Pulmonary artery endothelial cell (primary cell): Measurements from ENCODE around the gene ACAA2. TPM values are rescaled to one million over a fixed set of nuclear protein-coding genes. Genes with fewer than 3 reads are reported as not detected.

Experiments
- DNase-seq: peaks from one replicate; pipeline ENCODE4 v3.0.0-alpha.2; 2011; ENCODE audit warnings: low read depth, low spot score
- total RNA-seq: library from RNA; depleted of rRNA; stranded (reverse); fragments of >200 nt; gene quantifications from 2 replicates; pipeline ENCODE4 v1.2.3, GENCODE V29; 2014

Gene ACAA2
- total RNA-seq, 1 donor from 2014 or later: 46.6 TPM

DNA sequence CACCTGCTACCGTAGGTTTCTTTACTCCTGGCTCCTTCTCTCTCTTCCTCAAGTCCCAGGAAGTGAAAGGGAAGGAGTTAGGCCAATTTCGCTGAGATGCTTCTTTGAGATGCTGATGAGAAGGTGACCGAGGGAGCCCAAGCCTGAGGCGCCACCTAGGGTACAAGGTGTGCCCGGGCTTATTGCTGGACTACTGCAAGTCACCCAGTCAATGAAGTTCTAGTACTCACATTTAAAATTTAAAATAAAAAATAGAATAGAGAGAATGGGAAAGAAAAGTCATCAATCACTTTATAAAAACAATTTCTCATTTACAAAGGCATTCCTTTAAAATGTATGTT is 45.3 kb downstream of the ACAA2 start:
- DNase-seq: no peak

DNA sequence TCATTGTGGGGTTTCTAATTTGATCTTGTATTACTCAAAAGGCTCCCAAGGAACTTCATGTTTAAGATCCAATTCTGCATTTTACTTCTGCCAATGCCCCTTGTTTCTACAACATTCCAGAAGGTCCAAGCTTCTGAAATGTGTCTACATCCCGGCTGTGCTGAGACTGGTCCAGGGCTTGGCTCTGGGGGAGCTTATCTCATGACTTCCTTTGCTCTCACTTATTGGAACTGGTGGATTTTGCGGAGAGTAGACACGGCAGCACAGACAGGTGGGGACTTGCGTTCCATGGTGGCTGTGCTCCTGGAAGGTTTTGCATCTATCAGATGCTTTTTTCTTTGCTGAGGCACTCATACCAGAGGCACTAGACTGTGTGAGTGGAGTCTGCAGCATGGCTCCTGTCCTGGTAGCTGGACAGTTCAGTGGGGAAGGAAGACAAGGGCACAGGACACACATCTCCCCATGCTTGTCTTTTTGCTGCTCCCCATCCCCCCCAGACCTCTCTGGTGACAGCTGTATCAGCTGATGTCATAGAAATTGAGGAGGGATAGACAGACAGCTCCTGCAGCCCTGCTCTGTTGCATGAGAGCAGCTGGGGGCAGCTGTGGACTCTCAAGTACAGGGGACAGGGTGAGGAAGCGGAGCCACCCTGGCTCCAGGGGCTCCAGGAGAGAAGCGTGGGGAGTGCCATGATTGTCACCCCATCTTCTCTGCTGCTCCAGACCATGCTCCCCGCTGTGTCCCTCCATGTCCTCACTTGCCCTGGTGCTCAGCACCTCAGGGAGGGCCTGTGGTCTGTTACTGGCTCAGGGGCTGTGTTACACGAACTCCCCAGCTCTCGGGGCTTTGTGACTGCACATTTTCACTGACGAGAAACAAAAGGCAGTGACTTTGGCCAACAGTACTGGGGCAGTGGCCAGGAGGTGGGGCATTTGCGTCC is 46.0 kb downstream of the ACAA2 start:
- DNase-seq: no peak

DNA sequence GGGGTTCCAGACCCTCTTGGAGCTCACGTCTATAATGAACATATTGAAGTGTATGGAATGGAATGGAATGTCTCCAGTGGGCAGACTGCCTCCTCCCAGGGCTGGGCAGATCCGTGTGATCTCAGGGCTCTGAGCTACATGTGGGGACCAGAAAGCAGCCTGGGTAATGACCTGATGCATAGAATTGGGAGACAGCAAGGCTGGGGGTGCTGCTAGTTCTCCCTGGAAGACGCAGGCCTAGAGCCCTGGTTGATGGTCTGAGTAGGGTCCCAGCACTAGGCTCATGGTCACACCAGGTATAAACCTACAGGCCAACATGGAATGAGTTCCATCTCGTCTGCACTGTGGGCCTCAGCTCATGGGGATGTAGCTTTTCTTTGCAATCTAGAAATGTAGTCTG is 46.7 kb downstream of the ACAA2 start:
- DNase-seq: no peak

DNA sequence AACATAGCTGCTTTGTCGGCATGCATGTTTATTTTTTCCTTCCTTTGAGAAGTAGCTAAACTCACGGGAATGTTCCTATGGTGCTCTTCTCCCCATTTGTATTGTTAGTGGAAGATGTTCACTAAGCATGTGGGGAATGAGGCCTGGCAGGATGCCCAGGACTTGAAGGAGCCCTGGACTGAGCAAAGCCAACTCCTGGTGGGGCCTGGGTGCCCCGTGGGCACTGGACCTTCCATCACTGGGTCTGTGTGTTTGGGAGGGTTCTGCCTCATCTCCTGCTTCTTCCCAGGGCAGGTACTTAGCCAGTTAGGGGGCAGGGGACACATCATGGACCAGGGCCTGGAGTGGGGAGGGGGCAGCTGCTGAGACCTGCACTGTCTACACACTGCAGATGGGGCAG is 49.3 kb downstream of the ACAA2 start:
- DNase-seq: no peak

DNA sequence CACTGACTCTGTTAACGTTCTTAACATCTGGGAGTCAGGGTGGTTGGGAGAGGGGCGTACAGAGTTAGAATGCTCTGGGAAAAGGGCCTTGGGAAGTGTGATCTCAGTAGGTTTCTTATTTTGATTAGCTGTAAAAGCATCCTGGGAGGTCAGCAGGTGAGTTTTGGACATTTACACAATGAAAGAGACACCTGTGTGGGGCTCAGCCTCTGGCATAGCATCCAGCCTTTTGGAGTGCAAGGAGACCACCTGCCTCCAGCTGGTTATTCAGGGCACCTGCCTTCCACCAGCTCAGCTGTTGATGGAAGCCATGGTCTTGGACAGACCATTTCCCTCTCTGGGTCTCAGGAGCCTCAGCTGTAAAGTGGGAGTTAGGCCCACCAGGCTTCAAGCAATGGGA is 49.7 kb downstream of the ACAA2 start:
- no peak for DNase-seq

DNA sequence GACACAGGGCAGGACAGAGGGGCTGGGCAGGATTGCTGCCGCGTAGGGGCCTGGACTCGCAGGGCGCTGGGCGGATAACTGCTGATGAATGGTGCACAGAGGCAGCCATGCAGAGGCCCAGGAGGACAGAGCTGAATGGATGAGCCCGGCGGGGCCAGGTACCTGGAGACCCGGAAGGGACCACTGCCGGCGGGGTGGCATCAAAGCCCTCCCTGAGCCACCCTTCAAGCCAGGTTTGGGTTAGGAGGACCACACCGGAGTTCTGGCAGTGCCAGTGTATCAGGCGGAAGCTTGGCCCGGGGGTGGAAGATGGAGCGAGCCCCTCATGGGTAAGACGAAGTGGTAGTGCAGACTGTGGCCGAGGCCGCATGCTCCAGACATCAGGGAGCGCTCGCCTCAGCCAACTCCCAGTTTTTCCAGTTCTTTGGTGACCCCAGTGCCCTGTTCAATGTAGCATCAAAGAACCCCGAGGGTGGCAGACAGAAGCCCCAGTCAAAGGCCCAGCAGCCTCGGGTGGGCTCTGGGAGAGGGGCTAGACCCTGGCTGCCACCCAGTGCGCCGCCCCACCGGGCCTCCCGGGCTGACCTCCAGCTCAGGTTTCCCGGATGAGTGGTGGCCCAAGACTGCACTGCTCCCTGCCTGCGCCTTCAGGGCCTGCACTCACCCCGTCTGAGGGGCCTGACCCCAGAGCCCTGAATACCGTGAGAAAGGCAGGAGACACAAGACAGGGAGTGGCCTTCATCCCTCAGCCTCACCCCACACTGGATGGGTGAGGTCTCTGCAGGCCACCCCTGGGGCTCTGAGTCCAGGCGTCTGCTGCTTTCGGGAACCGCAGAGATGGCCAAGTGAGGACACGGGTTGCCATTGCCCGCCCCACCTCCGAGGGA is 50.9 kb downstream of the ACAA2 start:
- DNase-seq: no peak

DNA sequence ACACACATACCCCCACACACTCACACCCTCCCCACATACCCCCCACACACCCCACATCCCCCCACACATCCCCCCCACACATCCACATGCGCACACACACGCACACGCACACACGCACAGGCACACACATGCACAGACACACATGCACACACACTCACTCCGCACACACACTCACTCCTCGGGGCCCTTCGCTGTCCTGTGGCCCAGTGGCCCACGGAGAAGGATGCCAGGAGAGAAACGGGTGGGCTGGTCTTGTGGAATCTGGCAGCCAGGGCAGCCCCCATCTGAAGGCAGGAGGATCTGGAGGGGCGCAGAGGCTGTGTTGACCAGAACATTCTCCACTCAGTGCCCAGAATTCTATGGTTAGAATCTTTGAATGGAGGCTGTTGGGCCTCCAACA is 51.6 kb downstream of the ACAA2 start:
- no peak for DNase-seq

DNA sequence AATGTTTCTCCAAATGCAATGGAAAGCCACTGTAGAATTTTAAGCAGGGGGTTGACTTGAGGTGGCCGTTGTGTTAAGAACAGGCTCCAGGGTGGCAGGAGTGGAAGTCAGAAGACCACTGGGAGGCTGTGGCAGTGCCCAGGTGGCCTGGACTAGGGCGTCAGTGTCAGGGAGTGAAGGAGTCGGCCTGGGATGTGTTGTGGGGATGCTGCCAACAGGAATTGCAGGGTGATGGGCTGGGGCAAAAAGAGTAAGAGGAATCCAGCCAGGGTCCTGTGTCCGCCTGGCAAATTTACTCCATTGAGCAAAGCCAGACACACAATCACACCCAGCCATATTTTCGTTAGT is 55.1 kb downstream of the ACAA2 start:
- no peak for DNase-seq

DNA sequence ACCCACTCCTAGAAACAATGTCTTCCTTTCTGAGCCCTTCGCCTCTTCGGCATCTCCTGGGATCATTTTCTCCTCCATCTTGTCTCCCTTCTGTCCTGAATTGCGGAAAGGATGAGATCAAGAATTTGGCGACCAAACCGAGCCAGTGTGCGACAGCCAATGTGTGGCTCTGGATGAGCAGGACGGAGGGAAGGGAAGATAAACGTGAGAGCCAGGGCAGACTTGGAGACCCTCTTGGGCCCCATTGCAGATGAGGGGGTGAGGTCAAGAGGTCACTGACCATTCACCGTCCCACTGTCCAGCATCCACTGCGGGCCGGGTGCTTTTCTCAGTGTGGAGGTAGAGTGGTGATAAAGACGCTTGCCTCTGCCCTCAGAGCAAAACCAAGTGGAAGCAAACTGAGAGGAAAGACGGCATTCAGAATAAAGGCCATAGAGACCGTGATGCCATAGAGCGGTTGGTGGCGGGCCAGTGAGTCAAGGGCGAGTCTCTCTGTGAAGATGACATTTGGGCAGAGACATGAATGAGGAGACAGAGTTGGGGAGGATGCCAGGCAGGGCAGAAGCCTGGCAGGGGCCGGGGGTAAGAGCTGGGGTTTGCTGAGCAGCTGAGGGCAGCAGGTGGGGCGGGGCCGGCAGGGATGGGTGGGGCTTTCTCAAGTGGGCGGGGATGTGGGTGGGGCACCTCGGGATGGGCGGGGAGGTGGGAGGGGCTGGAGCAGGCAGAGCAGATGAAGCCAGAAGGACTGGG is 55.6 kb downstream of the ACAA2 start:
- DNase-seq: no peak

DNA sequence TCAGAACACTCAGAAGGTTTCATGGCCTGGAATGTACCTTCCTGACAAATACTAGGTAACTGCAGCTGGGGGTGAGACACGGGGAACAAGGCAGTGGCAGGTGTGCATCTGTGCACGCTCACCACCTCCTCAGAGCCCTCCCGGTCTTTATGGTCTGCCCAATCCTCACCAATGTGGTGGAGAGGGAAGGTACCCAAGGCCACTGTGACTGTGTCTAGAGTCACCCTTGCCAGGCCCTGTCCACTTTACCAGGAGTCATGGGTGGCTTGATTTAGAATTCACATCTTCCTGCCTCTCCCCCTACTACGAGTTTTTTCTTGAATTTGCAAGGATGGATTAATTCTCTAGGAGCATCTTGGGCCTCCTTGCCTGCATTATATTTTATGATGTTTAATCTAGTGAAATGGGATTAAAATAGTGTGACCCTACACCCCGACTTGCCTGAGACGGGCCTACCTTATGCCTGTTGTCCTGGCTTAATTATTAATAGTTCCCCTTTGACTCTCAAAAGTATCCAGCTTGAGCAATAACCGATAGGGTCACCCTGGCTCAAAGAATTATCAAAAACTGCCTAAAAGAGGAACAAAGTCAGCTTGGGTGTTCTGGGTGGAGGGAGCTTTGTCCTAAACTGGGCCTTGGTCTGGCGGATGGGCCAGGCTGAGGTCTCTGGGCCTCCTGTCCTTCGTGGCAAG is 56.5 kb downstream of the ACAA2 start:
- DNase-seq: no peak

DNA sequence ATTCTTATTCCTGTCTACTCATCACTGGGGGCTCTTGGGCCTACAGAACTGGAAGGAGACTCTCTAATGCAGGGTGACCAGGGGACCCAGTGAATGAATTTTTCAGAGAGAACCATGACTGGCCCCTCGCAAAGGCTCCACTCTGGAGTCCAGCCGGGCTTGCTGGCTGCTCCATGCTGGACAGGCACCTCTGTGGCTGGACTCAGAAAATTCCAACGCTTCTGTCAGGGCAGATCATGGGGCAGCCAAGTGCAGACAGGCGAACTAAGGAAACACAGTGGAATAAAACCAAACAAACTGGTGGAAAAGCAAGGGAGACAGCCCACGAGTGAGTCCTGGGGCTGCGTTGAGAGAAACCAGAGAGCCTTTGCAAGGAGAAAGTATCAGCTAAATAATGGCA is 57.2 kb downstream of the ACAA2 start:
- DNase-seq: no peak

DNA sequence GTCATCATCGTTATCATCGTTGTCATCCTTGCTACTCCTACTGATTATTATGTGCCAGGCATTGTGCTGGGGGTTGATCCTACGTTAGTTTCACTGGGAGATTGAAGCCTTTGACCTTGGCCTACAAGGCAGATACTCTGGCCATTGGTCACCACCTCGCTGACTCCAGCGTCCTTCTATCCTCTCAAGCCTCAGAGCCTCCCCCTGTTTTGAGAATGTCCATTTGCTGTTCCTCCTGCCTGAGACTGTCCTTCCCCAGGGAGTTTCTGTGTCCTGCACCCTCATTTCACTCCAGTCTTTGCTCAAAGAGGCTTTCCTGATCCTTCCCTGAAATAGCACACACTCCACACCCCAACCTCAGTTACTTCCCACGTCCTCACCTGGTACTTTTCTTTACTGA is 57.8 kb downstream of the ACAA2 start:
- DNase-seq: no peak

DNA sequence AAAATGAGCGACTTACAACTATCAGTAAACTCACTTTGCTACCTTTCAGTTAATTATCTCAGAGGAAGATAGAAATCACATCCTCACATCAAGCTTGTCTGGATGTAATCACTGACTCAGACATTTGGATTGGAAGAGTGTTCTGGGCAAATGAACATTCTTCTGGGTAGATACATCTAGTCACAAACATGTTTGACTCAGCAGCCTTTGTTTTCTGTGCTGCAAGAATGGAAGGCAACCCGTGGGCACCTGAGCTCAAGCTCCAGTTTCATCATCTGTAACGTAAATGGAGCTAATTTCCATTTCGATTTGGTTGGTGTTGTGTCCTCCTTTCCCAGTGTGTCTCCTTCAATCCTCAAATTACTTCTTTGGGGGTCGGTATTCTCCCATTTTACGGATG is 58.5 kb downstream of the ACAA2 start:
- DNase-seq: no peak

DNA sequence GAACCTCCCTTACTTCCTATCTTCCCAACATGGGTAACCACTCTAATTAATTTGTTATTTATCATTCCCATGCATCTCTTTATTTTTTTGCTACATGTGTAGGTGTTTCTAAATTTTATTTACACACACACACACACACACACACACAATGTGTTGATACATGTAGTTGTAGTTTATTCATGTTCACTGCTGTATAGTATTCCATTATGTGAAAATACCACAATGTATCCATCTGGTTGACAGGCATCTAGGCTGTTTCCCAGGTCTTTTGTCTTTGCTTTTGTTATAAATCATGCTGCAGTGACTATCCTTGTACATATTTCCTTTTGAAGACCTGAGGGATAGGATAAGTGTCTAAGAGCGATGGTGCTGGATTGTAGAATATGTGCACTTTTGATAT is 59.7 kb downstream of the ACAA2 start:
- DNase-seq: no peak

DNA sequence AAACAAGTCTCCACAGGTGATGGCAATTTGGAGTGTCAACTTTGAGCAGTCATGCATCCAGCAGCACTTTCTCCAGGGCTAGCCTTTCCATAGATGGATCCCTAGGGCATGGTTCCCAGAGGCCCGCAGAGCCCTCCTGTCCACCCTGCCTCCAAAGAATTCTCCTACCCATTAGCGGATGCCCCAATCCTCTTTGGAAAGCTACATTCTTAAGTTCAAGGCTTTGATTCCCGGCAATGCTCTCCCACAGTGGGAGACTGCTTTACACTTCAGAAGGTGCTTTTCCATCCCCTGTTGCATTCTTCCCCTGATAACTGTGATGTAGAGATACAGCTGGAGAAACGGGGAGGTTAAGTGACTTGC is 61.3 kb downstream of the ACAA2 start:
- DNase-seq: no peak

DNA sequence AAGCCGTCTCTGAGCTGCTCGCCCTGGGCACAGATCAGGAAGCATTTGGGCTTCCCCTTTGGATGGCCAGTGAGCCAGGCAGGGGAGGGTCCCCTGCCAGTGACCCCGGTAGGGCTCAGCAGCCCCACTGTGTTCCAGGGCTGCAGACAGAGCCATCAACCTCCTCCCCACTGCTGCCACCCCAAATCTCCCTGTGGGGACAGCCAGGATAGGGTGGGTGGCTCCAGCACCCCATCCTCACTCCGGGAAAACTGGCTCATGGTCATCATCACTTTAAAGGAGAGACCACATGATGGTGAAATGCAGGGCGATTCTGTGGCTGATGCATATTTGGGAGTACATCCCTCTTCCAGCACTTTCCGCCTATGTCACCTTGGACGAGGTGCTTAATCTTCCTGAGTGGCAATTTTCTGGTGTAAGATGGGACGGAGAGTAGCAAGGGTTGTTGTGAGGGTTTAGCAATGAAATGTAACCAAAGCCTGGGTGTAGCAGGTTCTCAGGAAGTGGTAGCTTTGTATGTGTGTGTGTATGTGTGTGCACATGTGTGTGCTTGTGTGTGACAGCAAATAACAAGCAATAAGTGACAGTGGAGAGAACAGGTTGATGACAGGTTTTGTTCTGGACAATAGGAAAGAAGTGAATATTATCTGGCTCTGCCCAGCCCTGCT is 61.8 kb downstream of the ACAA2 start:
- no peak for DNase-seq

DNA sequence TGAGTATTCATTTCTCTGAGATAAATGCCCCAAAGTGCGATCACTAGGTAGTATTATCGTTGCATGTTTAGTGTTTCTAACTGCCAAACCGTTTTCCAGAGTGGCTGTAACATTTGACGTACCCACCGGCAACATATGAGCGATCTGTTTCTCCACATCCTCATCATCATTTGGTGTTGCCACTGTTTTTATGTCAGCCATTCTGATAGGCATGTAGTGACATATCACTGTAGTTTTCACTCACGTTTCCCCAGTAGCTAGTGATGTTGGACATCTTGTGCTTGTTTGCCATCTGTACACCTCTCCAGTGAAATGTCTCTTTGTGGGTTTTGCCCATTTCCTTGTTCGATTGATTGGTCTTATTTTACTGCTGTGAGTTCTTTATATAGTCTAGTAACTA is 63.8 kb downstream of the ACAA2 start:
- no peak for DNase-seq

DNA sequence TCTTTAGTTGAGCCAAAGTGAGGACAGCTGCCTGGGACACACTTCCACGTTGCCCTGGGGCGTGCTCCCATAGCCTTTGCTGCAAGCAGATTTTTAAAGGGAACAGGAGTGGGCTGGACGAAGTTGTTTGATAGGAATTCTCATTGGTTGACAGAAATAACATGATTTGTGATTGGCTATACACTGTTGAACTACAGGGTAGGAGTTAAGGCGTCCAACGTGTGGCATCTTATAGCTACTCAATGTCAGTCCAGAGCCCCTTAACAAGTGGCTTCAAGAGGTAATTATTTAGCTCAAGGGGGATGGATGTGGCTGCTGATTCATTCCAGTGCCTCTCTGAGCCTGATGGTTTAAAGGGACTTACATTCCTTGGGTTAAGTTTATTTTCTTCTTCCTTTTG is 65.5 kb downstream of the ACAA2 start:
- no peak for DNase-seq

DNA sequence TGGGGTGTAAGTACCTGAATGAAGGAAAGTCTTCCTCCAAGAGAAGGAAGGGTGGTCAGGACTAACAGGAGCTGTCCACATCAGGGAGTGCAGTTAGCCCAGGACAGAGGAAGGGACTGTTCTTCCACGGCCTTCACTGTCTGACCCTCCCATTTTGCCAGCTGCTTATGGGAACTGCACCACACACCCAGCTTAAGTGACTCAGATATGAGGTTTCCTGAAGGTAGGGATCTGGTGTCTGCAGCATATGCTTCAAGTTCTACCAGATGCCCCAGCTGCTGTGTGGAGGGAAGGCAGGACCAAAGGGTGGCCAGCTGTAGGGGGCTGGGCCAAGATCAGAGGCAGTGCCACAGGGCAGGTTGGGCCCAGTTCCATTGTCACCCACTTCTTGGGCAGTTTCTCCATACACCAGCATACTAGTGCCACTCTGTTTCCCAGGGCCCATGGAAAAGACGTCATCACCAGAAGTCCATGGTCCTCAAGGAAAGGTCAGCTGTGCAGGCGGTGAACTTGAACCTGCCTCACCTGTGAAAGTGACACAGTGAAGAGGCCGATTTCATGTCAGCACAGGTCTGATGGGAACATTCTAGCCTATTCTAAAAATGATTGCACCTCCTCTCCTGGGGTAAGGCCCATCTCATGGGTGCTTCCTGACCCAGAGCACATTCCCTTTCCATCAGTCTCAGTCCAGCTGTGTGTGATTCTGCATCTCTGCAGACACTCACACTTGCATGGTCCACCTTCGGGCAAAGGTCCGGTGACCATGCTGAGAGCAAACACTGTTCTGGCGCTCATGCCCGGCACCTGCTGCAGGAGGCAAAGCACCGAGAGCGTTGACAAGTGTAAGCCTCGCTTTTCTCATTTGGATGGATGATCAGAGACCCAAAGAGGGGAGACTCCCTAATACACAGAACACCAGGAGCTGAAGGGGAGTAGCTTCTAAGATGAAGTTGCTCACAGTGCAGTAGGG is 68.0 kb downstream of the ACAA2 start:
- no peak for DNase-seq
